SU-DHL-6 (cell line): ENCODE data around the gene GOT1.

Source experiments
- H2AFZ ChIP-seq: fragments of 200-600 bp; sonication (generic); 2 replicates; pipeline ENCODE4 v1.6.1; 2014; ENCODE audit warnings: low read depth, mild to moderate bottlenecking, moderate library complexity, mixed read lengths, antibody characterized with exemption, low read length; ENCODE audit not compliant: severe bottlenecking
- H3F3A ChIP-seq: fragments of 200-600 bp; shearing (Covaris generic); 2 replicates; pipeline ENCODE4 v1.6.0; 2016; ENCODE audit warnings: antibody characterized with exemption, mild to moderate bottlenecking; ENCODE audit not compliant: insufficient read depth
- H3K27ac ChIP-seq: fragments of 200-600 bp; sonication (generic); 2 replicates; pipeline ENCODE4 v1.5.1; 2016; ENCODE audit warnings: low read depth, mild to moderate bottlenecking, low read length, moderate library complexity, mixed read lengths
- H3K27me3 ChIP-seq: fragments of 200-600 bp; sonication (generic), shearing (Covaris generic); 2 replicates; pipeline ENCODE4 v1.6.0; 2014; ENCODE audit warnings: mild to moderate bottlenecking, low read length
- H3K36me3 ChIP-seq: fragments of 200-600 bp; sonication (generic); 2 replicates; pipeline ENCODE4 v1.6.1; 2014; ENCODE audit warnings: mild to moderate bottlenecking, low read length, mixed read lengths
- H3K4me2 ChIP-seq: fragments of 300-600, 200-600 bp; shearing (Covaris generic), sonication (generic); 2 replicates; pipeline ENCODE4 v1.6.0; 2014; ENCODE audit warnings: low read length, low read depth, mild to moderate bottlenecking; ENCODE audit not compliant: poor library complexity, severe bottlenecking
- H3K4me3 ChIP-seq: fragments of 200-600 bp; sonication (generic); 2 replicates; pipeline ENCODE4 v1.5.1; 2014; ENCODE audit warnings: antibody characterized with exemption, low read length, mild to moderate bottlenecking, mixed read lengths; ENCODE audit not compliant: insufficient read depth, poor library complexity, severe bottlenecking
- H3K79me2 ChIP-seq: fragments of 200-600 bp; sonication (generic); 2 replicates; pipeline ENCODE4 v1.6.1; 2014; ENCODE audit warnings: mild to moderate bottlenecking, low read length, moderate library complexity; ENCODE audit not compliant: insufficient read depth
- H3K9ac ChIP-seq: fragments of 200-600 bp; sonication (generic); 2 replicates; pipeline ENCODE4 v1.7.0; 2014; ENCODE audit warnings: mild to moderate bottlenecking, low read length
- H3K9me2 ChIP-seq: fragments of 200-600 bp; sonication (generic); replicated peaks from 2 replicates; pipeline ENCODE4 v1.6.1; 2014; ENCODE audit warnings: low read length; ENCODE audit not compliant: insufficient read depth
- H3K9me3 ChIP-seq: fragments of 200-600 bp; sonication (generic); 2 replicates; pipeline ENCODE4 v1.6.1; 2014; ENCODE audit warnings: low read length, mixed read lengths; ENCODE audit not compliant: insufficient read depth
- H4K20me1 ChIP-seq: fragments of 200-600 bp; sonication (generic); 2 replicates; pipeline ENCODE4 v1.6.1; 2014; ENCODE audit warnings: low read depth, mild to moderate bottlenecking, antibody characterized with exemption, low read length, moderate library complexity, mixed read lengths
- CTCF ChIP-seq: fragments of 200-600 bp; sonication (generic); IDR thresholded peaks from one replicate; pipeline ENCODE4 v1.5.1; 2017; ENCODE audit warnings: antibody characterized with exemption, mild to moderate bottlenecking, low read length, moderate library complexity; ENCODE audit not compliant: insufficient read depth, poor library complexity, severe bottlenecking
- EZH2phosphoT487 ChIP-seq: fragments of 200-600 bp; sonication (generic), shearing (Covaris generic); conservative IDR thresholded peaks from 2 replicates; pipeline ENCODE4 v1.6.1; 2018; ENCODE audit warnings: mild to moderate bottlenecking, antibody characterized with exemption, low read length, moderate library complexity, mixed read lengths

GOT1 gene

GRCh38 chr10:99394256-99394655 lies 36.2 kb downstream of the GOT1 start:
- TF ChIP-seq EZH2phosphoT487 (no peak), CTCF (no peak)
- H3K9me2 ChIP-seq: no peaks in the 10 kb centered on the region
- no peaks in the 10 kb centered on the region for H3F3A ChIP-seq
- no peaks in the 10 kb centered on the region for H3K36me3 ChIP-seq
- no peaks in the 10 kb centered on the region for H3K27me3 ChIP-seq
- H2AFZ ChIP-seq: no peak overlapping the region
- H4K20me1 ChIP-seq: no peaks in the 10 kb centered on the region
- H3K27ac ChIP-seq: no peak overlapping the region
- H3K9me3 ChIP-seq: no peaks in the 10 kb centered on the region
- H3K9ac ChIP-seq: no peak overlapping the region
- H3K4me2 ChIP-seq: no peak overlapping the region
- no peaks in the 10 kb centered on the region for H3K79me2 ChIP-seq
- H3K4me3 ChIP-seq: no peak overlapping the region

GRCh38 chr10:99393683-99394082 lies 36.7 kb downstream of the GOT1 start:
- Histone ChIP-seq H3K9me2 (no peaks in the 10 kb centered on the region), H4K20me1 (no peaks in the 10 kb centered on the region), H3K4me2 (no peak overlapping the region), H3K36me3 (no peaks in the 10 kb centered on the region), H2AFZ (no peak overlapping the region), H3K79me2 (no peaks in the 10 kb centered on the region), H3K9me3 (no peaks in the 10 kb centered on the region), H3F3A (no peaks in the 10 kb centered on the region), H3K9ac (no peak overlapping the region), H3K27me3 (no peaks in the 10 kb centered on the region), H3K27ac (no peak overlapping the region), H3K4me3 (no peak overlapping the region)
- TF ChIP-seq EZH2phosphoT487 (no peak), CTCF (no peak)

GRCh38 chr10:99393036-99393435 lies 37.4 kb downstream of the GOT1 start:
- H3K4me3 ChIP-seq: no peak overlapping the region
- H3K9me2 ChIP-seq: no peaks in the 10 kb centered on the region
- no peaks in the 10 kb centered on the region for H3K79me2 ChIP-seq
- no peaks in the 10 kb centered on the region for H3K27me3 ChIP-seq
- no peaks in the 10 kb centered on the region for H3K9me3 ChIP-seq
- H3F3A ChIP-seq: no peaks in the 10 kb centered on the region
- H2AFZ ChIP-seq: no peak overlapping the region
- TF ChIP-seq CTCF (no peak), EZH2phosphoT487 (no peak)
- no peak overlapping the region for H3K9ac ChIP-seq
- H4K20me1 ChIP-seq: no peaks in the 10 kb centered on the region
- no peak overlapping the region for H3K4me2 ChIP-seq
- H3K27ac ChIP-seq: no peak overlapping the region
- H3K36me3 ChIP-seq: no peaks in the 10 kb centered on the region

- Histone ChIP-seq H3K9ac (no peak overlapping the region), H3K79me2 (no peaks in the 10 kb centered on the region), H3K27ac (no peak overlapping the region), H3K9me2 (no peaks in the 10 kb centered on the region), H3K36me3 (no peaks in the 10 kb centered on the region), H3K27me3 (no peaks in the 10 kb centered on the region), H3F3A (no peaks in the 10 kb centered on the region), H2AFZ (no peak overlapping the region), H3K4me2 (no peak overlapping the region), H3K4me3 (no peak overlapping the region), H4K20me1 (no peaks in the 10 kb centered on the region), H3K9me3 (no peaks in the 10 kb centered on the region)
- TF ChIP-seq CTCF (no peak), EZH2phosphoT487 (no peak)
Observed at GRCh38 chr10:99391346-99391745, 39.1 kb downstream of the GOT1 start.
